AG09309 (cell line): ENCODE results near the gene HNRNPLL.
A peak's percentile ranks its signal among the peaks of the same experiment; 100 is the strongest.

Experiments used
- DNase-seq: peaks from one replicate; pipeline ENCODE4 v3.0.0-alpha.2; 2010; ENCODE audit warnings: low read depth
- H3K4me3 ChIP-seq: 2 replicates; pipeline ENCODE4 v1.5.1; 2011; ENCODE audit warnings: mild to moderate bottlenecking, low read depth, low read length, moderate library complexity; ENCODE audit not compliant: control insufficient read depth
- CTCF ChIP-seq: IDR thresholded peaks from 2 replicates; pipeline ENCODE4 v1.5.1; 2011; ENCODE audit warnings: mild to moderate bottlenecking, low read depth, low read length, inconsistent platforms; ENCODE audit not compliant: insufficient read depth, control insufficient read depth; ENCODE audit errors: missing control alignments

The HNRNPLL gene

DNA sequence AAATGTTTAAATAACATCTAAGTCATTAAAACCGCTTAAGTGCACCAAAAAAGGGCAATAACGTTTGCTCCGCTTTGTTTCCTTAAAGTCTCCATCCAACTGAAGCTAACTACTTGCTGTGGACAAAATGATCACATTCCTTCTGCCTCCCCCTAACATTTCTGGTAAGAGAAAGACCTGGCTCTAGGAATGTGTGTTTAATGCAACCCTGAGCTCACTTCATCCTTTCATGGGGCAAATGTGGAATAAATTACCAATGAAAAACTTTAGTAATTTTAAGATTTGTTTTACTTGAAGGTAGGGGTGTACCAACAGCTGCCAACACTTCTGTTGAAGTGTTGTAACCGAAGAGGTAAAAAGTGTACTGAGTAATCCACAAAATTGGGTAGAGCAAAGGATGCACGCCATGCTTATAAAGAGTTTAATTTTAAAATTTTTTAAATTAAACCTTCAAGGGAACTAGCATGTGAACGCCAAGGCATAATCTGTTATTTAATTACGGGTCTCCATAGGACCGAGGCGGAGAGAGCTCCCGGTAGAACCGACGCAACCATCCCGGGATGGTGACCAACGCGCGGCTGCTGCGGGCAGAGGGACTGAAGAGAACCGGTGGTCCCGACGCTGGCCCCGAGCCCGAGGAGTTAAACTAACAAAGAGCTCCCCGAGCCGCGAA, 1.1 kb downstream of the HNRNPLL start:
- no peak for TF ChIP-seq CTCF
- no peak for DNase-seq
- H3K4me3 ChIP-seq: peak overlapping the region; percentile 73

- TF ChIP-seq CTCF: no peak
- peak overlapping the region; percentile 73 for H3K4me3 ChIP-seq
- no peak for DNase-seq
Measured at GRCh38 chr2:38600921-38601455, 1.7 kb downstream of the HNRNPLL start.

DNA sequence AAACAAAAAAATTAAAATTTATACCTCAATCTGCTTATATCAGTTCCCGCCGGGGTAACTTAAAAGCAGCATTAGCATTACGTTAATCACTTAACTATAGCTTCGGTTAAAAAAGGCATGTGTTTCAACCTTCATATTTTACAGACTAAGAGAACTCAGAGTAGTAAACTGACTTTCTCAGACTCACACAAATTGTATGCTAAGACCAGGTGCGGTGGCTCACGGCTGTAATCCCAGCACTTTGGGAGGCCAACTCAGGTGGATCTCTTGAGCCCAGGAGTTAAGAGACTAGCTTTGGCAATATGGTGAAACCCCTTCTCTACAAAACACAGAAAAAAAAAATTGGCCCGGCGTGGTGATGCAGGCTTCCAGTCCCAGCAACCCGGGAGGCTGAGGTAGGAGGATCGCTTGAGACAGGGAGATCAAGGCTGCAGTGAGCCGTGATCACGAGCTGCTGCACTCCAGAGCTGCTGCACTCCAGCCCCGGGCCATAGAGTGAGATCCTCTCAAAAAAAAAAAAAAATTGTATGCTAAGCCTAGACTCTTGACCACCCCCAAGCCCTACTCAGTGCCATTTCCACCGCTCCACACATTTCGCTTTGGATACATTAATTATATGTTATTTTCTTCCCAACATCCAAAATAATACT, 2.4 kb downstream of the HNRNPLL start:
- TF ChIP-seq CTCF: no peak
- H3K4me3 ChIP-seq: peak overlapping the region; percentile 73
- no peak for DNase-seq

DNA sequence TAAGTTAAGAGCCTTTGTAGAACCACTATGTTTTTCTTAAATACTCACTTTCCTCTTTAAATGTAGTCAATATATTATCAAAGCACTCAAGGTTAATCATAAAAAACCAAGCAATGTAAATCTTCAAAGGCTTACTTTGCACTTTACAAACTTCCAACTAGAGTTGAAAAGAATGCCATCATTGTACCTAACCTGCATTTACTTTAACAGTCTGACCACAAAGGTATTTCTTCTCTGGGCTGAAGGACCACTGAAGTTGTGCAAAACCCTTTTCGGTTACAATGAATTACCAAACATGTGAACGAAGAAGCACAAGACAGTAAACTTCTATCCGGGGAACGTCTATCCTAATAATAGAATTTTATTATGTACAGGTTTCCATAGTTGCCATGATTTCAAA, 3.0 kb downstream of the HNRNPLL start:
- no peak for DNase-seq
- no peak overlapping the region; the same call in 1 of the 2 replicates for H3K4me3 ChIP-seq
- TF ChIP-seq CTCF: no peak

DNA sequence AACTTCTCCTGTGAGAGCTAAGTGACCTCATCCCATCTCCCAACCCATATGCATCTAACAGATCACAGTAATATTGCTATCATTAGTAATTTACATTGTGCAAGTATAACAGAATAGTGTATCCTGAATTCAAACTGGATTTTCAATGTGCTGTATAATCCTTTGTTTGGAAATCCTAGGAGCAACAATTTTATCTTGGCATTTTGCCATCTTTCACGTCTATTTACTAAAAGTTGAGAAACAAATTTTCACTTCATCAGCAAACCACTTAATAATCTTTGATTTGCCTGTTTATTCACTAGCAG, 3.8 kb downstream of the HNRNPLL start:
- H3K4me3 ChIP-seq: no peak overlapping the region
- TF ChIP-seq CTCF: no peak
- no peak for DNase-seq

DNA sequence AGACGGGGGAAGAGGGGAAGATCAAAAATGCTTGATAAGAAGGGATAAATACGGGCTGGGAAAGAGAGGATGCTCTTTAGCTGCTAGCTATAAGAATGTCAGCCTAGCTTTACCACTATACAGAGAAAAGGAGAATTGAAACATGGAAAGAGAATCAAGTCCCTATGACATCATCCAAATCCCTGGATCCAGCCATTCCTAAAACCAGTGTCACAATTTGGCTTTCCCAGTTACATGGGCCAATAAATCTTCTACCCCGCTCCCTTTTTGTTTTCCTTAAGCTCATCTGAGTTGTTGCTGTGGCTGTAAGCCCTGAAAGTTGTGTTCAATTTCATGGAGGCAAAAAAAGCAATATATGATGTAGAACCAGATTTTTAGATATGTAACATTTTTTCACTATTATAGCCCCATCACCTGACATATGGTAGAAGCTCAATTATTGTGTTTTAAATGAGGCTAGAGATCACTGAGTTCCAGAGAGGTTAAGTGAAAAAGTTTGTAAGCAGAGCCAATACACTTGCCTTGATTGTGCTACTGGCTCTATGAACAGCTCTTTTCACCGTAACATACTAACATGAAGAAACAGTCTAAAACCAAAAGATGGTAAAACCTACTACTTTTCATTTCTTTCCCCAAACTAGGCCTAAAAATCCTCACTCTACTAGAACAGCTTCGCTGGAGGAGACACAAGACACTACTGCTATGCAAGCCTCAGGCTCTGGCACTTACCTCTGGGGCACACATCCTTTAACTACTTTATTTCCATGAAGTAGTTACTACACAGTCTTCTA, 4.3 kb downstream of the HNRNPLL start:
- DNase-seq: no peak
- H3K4me3 ChIP-seq: no peak overlapping the region
- TF ChIP-seq CTCF: no peak
